Measurements from ENCODE around the gene AVPR2. TPM values are rescaled to one million over a fixed set of nuclear protein-coding genes. Genes with fewer than 3 reads are reported as not detected.
A peak's percentile ranks its signal among the peaks of the same experiment; 100 is the strongest.

Gene AVPR2
- total RNA-seq, 1 experiment from 2014 or later, result not detected

- Histone ChIP-seq H3K9ac (ENCODE audit: low read length) (no peak overlapping the region), H3K27ac (ENCODE audit: low read length) (no peak overlapping the region), H2AFZ (ENCODE audit: low read length) (no peak overlapping the region), H3K4me1 (ENCODE audit: insufficient read depth, low read length) (no peaks in the 10 kb centered on the region), H3F3A (ENCODE audit: low read length, unreplicated experiment) (no peaks in the 10 kb centered on the region), H4K20me1 (ENCODE audit: low read length) (no peaks in the 10 kb centered on the region), H3K4me2 (ENCODE audit: low read length) (no peak overlapping the region), H3K79me2 (ENCODE audit: low read length) (no peaks in the 10 kb centered on the region), H3K27me3 (ENCODE audit: low read length) (no peaks in the 10 kb centered on the region), H3K36me3 (ENCODE audit: low read depth, low read length) (no peaks in the 10 kb centered on the region), H3K4me3 (ENCODE audit: low read length) (no peak overlapping the region), H3K9me2 (replicated peaks; ENCODE audit: low read length) (no peaks in the 10 kb centered on the region), H3K9me3 (ENCODE audit: low read length) (no peaks in the 10 kb centered on the region)
- ChIA-PET POLR2A (ENCODE audit: unreplicated experiment) (interaction anchor here (0.6 kb wide), 2 partner anchors 147 to 183 kb away, joined by 3 to 5 read pairs; no protein-coding TSS in a partner anchor), CTCF (interaction anchor here (0.5 to 1.8 kb wide), 6 partner anchors 10 to 37 kb away, joined by 3 to 13 read pairs (median 8); no protein-coding TSS in a partner anchor)
- ATAC-seq (peak; percentile 68), DNase-seq (no peak)
- TF ChIP-seq EZH2 (IDR thresholded peaks at IDR 0.05; ENCODE audit: low read length, unreplicated experiment) (no peak), EZH2phosphoT487 (IDR thresholded peaks at IDR 0.05; ENCODE audit: borderline replicate concordance, low read length) (no peak)
- no TSS peak for BruUV-seq (replicated peaks)
- intact Hi-C loops (cut with micrococcal nuclease), result no loop called here
Observed at GRCh38 chrX:153910446-153910845, 6.0 kb downstream of the AVPR2 start.

- Histone ChIP-seq H3K9me2 (replicated peaks; ENCODE audit: low read length) (no peaks in the 10 kb centered on the region), H3K36me3 (ENCODE audit: low read depth, low read length) (no peaks in the 10 kb centered on the region), H3K79me2 (ENCODE audit: low read length) (no peaks in the 10 kb centered on the region), H2AFZ (ENCODE audit: low read length) (no peak overlapping the region), H3K4me2 (ENCODE audit: low read length) (no peak overlapping the region), H3K27me3 (ENCODE audit: low read length) (no peaks in the 10 kb centered on the region), H3K9ac (ENCODE audit: low read length) (no peak overlapping the region), H3K27ac (ENCODE audit: low read length) (no peak overlapping the region), H3K4me1 (ENCODE audit: insufficient read depth, low read length) (no peaks in the 10 kb centered on the region), H3F3A (ENCODE audit: low read length, unreplicated experiment) (no peaks in the 10 kb centered on the region), H3K4me3 (ENCODE audit: low read length) (no peak overlapping the region), H3K9me3 (ENCODE audit: low read length) (no peaks in the 10 kb centered on the region), H4K20me1 (ENCODE audit: low read length) (no peaks in the 10 kb centered on the region)
- DNase-seq (no peak), ATAC-seq (no peak)
- BruUV-seq (replicated peaks), result no TSS peak
- POLR2A ChIA-PET (ENCODE audit: unreplicated experiment), result interaction anchor here (0.5 to 0.7 kb wide), 3 partner anchors 16 to 579 kb away, joined by 3 to 29 read pairs (median 4); partner anchors contain the start of gene SLC10A3
- intact Hi-C loops (cut with micrococcal nuclease), result no loop called here
- CTCF ChIA-PET, result interaction anchor here (1.8 kb wide), 1 partner anchor 11 kb away, joined by 10 read pairs; no protein-coding TSS in a partner anchor
- TF ChIP-seq EZH2 (IDR thresholded peaks at IDR 0.05; ENCODE audit: low read length, unreplicated experiment) (no peak), CTCF (conservative IDR thresholded peaks at IDR 0.05; ENCODE audit: low read depth, low read length) (no peak), EZH2phosphoT487 (IDR thresholded peaks at IDR 0.05; ENCODE audit: borderline replicate concordance, low read length) (no peak)
Observed at GRCh38 chrX:153911798-153912197, 7.3 kb downstream of the AVPR2 start.

GRCh38 chrX:153913211-153913610 is 8.7 kb downstream of the AVPR2 start:
- Histone ChIP-seq H3K27me3 (ENCODE audit: low read length) (no peaks in the 10 kb centered on the region), H2AFZ (ENCODE audit: low read length) (no peak overlapping the region), H3F3A (ENCODE audit: low read length, unreplicated experiment) (no peaks in the 10 kb centered on the region), H3K79me2 (ENCODE audit: low read length) (no peaks in the 10 kb centered on the region), H3K9me2 (replicated peaks; ENCODE audit: low read length) (no peaks in the 10 kb centered on the region), H3K9ac (ENCODE audit: low read length) (no peak overlapping the region), H3K36me3 (ENCODE audit: low read depth, low read length) (no peaks in the 10 kb centered on the region), H3K4me1 (ENCODE audit: insufficient read depth, low read length) (no peaks in the 10 kb centered on the region), H3K9me3 (ENCODE audit: low read length) (no peaks in the 10 kb centered on the region), H3K4me2 (ENCODE audit: low read length) (no peak overlapping the region), H3K4me3 (ENCODE audit: low read length) (no peak overlapping the region), H3K27ac (ENCODE audit: low read length) (no peak overlapping the region), H4K20me1 (ENCODE audit: low read length) (no peaks in the 10 kb centered on the region)
- ChIA-PET POLR2A (ENCODE audit: unreplicated experiment) (no interaction called here), CTCF (no interaction called here)
- intact Hi-C loops (cut with micrococcal nuclease), result no loop called here
- no peak for TF ChIP-seq CTCF (conservative IDR thresholded peaks at IDR 0.05; ENCODE audit: low read depth, low read length)
- TF ChIP-seq EZH2phosphoT487 (IDR thresholded peaks at IDR 0.05; ENCODE audit: borderline replicate concordance, low read length), result no peak
- TF ChIP-seq EZH2 (IDR thresholded peaks at IDR 0.05; ENCODE audit: low read length, unreplicated experiment), result no peak
- DNase-seq, result no peak
- BruUV-seq (replicated peaks), result no TSS peak
- no peak for ATAC-seq
